ENCODE data around the gene NOP53.

The NOP53 gene

GRCh38 chr19:47794526-47794925, 49.2 kb downstream of the NOP53 start:
- Histone ChIP-seq H3K4me3 (ENCODE audit: low read depth, low read length) (no peak overlapping the region), H3K27ac (no peak overlapping the region), H3K36me3 (replicated peaks) (no peaks in the 10 kb centered on the region), H3K27me3 (replicated peaks) (no peaks in the 10 kb centered on the region)
- TF ChIP-seq CTCF (IDR thresholded peaks at IDR 0.05; ENCODE audit: low read depth, low read length, missing control alignments), result peak; percentile 28
- no peak for DNase-seq
- in situ Hi-C loops (cut with HindIII; ENCODE audit: low pct_ligation_motif_present, low sequenced_read_pairs), result no loop called here

GRCh38 chr19:47796785-47797184, 51.4 kb downstream of the NOP53 start:
- no peaks in the 10 kb centered on the region for H3K36me3 ChIP-seq (replicated peaks)

GRCh38 chr19:47797996-47798903, 52.9 kb downstream of the NOP53 start:
- Histone ChIP-seq H3K36me3 (replicated peaks) (no peaks in the 10 kb centered on the region), H3K27me3 (replicated peaks) (no peaks in the 10 kb centered on the region), H3K27ac (no peak overlapping the region), H3K4me3 (ENCODE audit: low read depth, low read length) (no peak overlapping the region)
- no peak for DNase-seq
- in situ Hi-C loops (cut with HindIII; ENCODE audit: low pct_ligation_motif_present, low sequenced_read_pairs), result no loop called here
- TF ChIP-seq CTCF (IDR thresholded peaks at IDR 0.05; ENCODE audit: low read depth, low read length, missing control alignments), result no peak

More at GRCh38 chr19:47796785-47797184, 51.4 kb downstream of the NOP53 start:
- H3K27me3 ChIP-seq (replicated peaks), result no peaks in the 10 kb centered on the region
- no peak overlapping the region for H3K27ac ChIP-seq
- no peak overlapping the region for H3K4me3 ChIP-seq (ENCODE audit: low read depth, low read length)
- TF ChIP-seq CTCF (IDR thresholded peaks at IDR 0.05; ENCODE audit: low read depth, low read length, missing control alignments), result no peak
- in situ Hi-C loops (cut with HindIII; ENCODE audit: low pct_ligation_motif_present, low sequenced_read_pairs), result no loop called here
- DNase-seq, result no peak

GRCh38 chr19:47798904-47799266, 53.5 kb downstream of the NOP53 start:
- no peak overlapping the region for H3K4me3 ChIP-seq (ENCODE audit: low read depth, low read length)

GRCh38 chr19:47801270-47801669, 55.9 kb downstream of the NOP53 start:
- Histone ChIP-seq H3K27me3 (replicated peaks) (no peaks in the 10 kb centered on the region), H3K4me3 (ENCODE audit: low read depth, low read length) (no peak overlapping the region), H3K36me3 (replicated peaks) (no peaks in the 10 kb centered on the region), H3K27ac (no peak overlapping the region)
- in situ Hi-C loops (cut with HindIII; ENCODE audit: low pct_ligation_motif_present, low sequenced_read_pairs), result no loop called here
- DNase-seq, result no peak
- TF ChIP-seq CTCF (IDR thresholded peaks at IDR 0.05; ENCODE audit: low read depth, low read length, missing control alignments), result no peak

More at GRCh38 chr19:47798904-47799266, 53.5 kb downstream of the NOP53 start:
- DNase-seq, result no peak
- Histone ChIP-seq H3K36me3 (replicated peaks) (no peaks in the 10 kb centered on the region), H3K27me3 (replicated peaks) (no peaks in the 10 kb centered on the region), H3K27ac (no peak overlapping the region)
- TF ChIP-seq CTCF (IDR thresholded peaks at IDR 0.05; ENCODE audit: low read depth, low read length, missing control alignments), result no peak
- in situ Hi-C loops (cut with HindIII; ENCODE audit: low pct_ligation_motif_present, low sequenced_read_pairs), result no loop called here

Measured in brain microvascular endothelial cell (primary cell).